ENCODE measurements around the gene NR2C2. TPM values are rescaled to one million over a fixed set of nuclear protein-coding genes. Genes with fewer than 3 reads are reported as not detected.

The NR2C2 gene
- total RNA-seq, 1 donor from 2014 or later = 55.0 TPM

GRCh38 chr3:15081960-15082664, 134.7 kb downstream of the NR2C2 start:
- DNase-seq = no peak
- no peak for TF ChIP-seq CTCF (IDR thresholded peaks at IDR 0.05)
- no peak for ATAC-seq (ENCODE audit: low read depth)
- H3K27ac Mint-ChIP-seq = no peak overlapping the region
- H3K4me1 Mint-ChIP-seq = no peaks in the 10 kb centered on the region
- intact Hi-C loops (cut with micrococcal nuclease) = no loop called here
- CTCF ChIA-PET = no interaction called here
- no peak overlapping the region for H3K4me3 Mint-ChIP-seq
- H3K36me3 Mint-ChIP-seq (ENCODE audit: low read depth) = peaks cover 90% of the 10 kb centered on the region
- POLR2A ChIA-PET = interaction anchor here (1.4 kb wide), 1 partner anchor 17 kb away, joined by 3 read pairs; the partner anchor contains the start of gene RBSN
- H3K27me3 Mint-ChIP-seq = no peaks in the 10 kb centered on the region
- no peaks in the 10 kb centered on the region for H3K9me3 Mint-ChIP-seq

- ATAC-seq (ENCODE audit: low read depth) (no peak), DNase-seq (no peak)
- TF ChIP-seq CTCF (IDR thresholded peaks at IDR 0.05) = no peak
- no peaks in the 10 kb centered on the region for H3K9me3 Mint-ChIP-seq
- peaks cover 84% of the 10 kb centered on the region for H3K36me3 Mint-ChIP-seq (ENCODE audit: low read depth)
- intact Hi-C loops (cut with micrococcal nuclease) = no loop called here
- H3K4me1 Mint-ChIP-seq = no peaks in the 10 kb centered on the region
- no peak overlapping the region for H3K27ac Mint-ChIP-seq
- H3K4me3 Mint-ChIP-seq = no peak overlapping the region
- no peaks in the 10 kb centered on the region for H3K27me3 Mint-ChIP-seq
- ChIA-PET POLR2A (no interaction called here), CTCF (no interaction called here)
Observed at GRCh38 chr3:15083252-15083651, 135.9 kb downstream of the NR2C2 start.

GRCh38 chr3:15086263-15086662, 138.9 kb downstream of the NR2C2 start:
- Mint-ChIP-seq H3K4me3 (no peak overlapping the region), H3K4me1 (no peaks in the 10 kb centered on the region), H3K27me3 (no peaks in the 10 kb centered on the region), H3K9me3 (no peaks in the 10 kb centered on the region), H3K36me3 (ENCODE audit: low read depth) (peaks cover 79% of the 10 kb centered on the region), H3K27ac (no peak overlapping the region)
- ATAC-seq (ENCODE audit: low read depth) (no peak), DNase-seq (no peak)
- intact Hi-C loops (cut with micrococcal nuclease) = no loop called here
- no peak for TF ChIP-seq CTCF (IDR thresholded peaks at IDR 0.05)
- CTCF ChIA-PET = no interaction called here
- POLR2A ChIA-PET = no interaction called here

GRCh38 chr3:15086699-15087098, 139.3 kb downstream of the NR2C2 start:
- DNase-seq = no peak
- intact Hi-C loops (cut with micrococcal nuclease) = no loop called here
- Mint-ChIP-seq H3K4me1 (no peaks in the 10 kb centered on the region), H3K9me3 (no peaks in the 10 kb centered on the region), H3K27ac (no peak overlapping the region), H3K4me3 (no peak overlapping the region), H3K36me3 (ENCODE audit: low read depth) (peaks cover 78% of the 10 kb centered on the region), H3K27me3 (no peaks in the 10 kb centered on the region)
- no peak for ATAC-seq (ENCODE audit: low read depth)
- ChIA-PET CTCF (no interaction called here), POLR2A (interaction anchor here (0.6 kb wide), 1 partner anchor 9 kb away, joined by 3 read pairs; no protein-coding TSS in a partner anchor)
- TF ChIP-seq CTCF (IDR thresholded peaks at IDR 0.05) = no peak

GRCh38 chr3:15089201-15089600, 141.8 kb downstream of the NR2C2 start:
- intact Hi-C loops (cut with micrococcal nuclease) = no loop called here
- Mint-ChIP-seq H3K27me3 (no peaks in the 10 kb centered on the region), H3K27ac (no peak overlapping the region), H3K4me3 (no peak overlapping the region), H3K4me1 (no peaks in the 10 kb centered on the region), H3K36me3 (ENCODE audit: low read depth) (peaks cover 68% of the 10 kb centered on the region), H3K9me3 (no peaks in the 10 kb centered on the region)
- no peak for DNase-seq
- no peak for ATAC-seq (ENCODE audit: low read depth)
- TF ChIP-seq CTCF (IDR thresholded peaks at IDR 0.05) = no peak
- CTCF ChIA-PET = no interaction called here
- POLR2A ChIA-PET = interaction anchor here (0.6 to 2.3 kb wide), 2 partner anchors 10 to 720 kb away, joined by 3 to 9 read pairs; partner anchors contain the start of gene RBSN

All from activated B cell treated with CpG ODN at 0.5 μM for 24 hours (primary cell).